Dermis blood vessel endothelial cell (primary cell): Measurements from ENCODE around the gene MRPL14. TPM values are rescaled to one million over a fixed set of nuclear protein-coding genes. Genes with fewer than 3 reads are reported as not detected.
A peak's percentile ranks its signal among the peaks of the same experiment; 100 is the strongest.

Source experiments
- DNase-seq: peaks from one replicate; pipeline ENCODE4 v3.0.0; 2010
- total RNA-seq: library from RNA; depleted of rRNA; stranded (reverse); fragments of >200 nt; gene quantifications from 2 replicates; pipeline ENCODE4 v1.2.3, GENCODE V29; 2014

The MRPL14 gene
- total RNA-seq, 1 donor from 2014 or later = 75.4 TPM

DNA sequence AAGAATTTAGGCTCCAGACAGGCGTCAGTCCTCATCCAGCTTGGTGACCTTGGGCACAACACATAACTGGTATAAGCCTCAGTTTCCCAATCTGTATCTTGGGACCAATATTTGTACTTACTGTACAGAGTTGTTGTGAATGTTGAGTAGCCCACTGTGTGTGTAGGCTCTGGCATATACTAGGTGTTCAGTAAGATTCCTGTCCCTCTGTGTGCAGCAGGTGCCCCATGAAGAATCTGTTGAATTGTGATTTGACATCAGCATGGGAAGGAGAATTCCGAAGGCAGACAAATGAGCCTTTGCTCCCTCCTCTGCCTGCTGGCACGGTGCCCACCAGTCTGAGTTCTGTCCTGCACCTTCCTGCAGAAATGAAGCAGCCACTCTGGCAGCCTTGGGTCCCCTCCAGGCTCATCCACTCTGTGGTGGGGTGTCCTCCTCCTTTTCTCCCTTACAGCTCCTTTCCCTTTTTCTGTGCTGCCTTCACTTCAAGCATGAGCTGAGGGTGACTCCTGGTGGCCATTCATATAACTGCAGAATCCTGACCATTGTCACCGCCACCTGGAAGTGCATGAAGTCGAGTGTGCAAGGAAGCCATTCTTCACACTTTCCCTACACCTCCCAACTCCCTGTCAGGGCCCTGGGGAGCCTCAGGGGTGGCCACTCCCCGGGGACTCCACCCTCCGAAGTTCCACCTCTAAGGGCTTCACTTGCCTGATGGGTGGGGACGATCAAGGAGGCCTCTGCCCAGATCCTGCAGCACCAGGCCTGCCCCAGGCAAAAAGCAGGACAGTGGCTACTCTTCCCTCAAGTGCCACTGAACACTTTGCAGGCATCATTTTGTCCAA lies 48.2 kb downstream of the MRPL14 start:
- peak; percentile 86 for DNase-seq

DNA sequence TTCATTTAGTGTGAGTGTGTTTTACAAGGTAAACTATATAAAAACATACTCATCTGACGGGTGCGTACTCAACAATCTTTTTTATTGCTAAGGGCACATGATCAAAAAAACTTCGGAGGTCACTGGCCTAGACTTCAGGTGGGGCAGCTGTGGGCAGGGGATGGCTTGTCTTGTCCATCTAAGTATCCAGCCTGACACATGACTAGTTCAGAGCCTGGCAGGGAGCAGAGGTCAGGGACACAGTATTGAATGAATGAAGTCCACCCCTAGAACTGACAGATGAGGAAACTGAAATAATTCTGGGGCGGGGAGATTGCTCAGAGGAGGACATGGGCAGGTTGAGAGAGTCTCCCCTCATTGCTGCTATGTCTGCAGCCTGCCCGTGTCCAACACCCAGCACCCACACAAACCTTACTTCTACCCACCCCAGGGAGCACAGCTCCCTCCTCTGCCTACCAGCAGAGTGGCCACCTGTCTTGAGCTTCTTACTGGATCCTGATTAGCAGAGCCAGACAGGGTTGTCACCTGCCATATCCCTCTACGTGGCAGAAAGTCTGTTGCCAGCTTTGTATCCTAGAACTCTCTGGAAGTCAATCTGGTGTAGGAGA lies 48.9 kb downstream of the MRPL14 start:
- DNase-seq = no peak

DNA sequence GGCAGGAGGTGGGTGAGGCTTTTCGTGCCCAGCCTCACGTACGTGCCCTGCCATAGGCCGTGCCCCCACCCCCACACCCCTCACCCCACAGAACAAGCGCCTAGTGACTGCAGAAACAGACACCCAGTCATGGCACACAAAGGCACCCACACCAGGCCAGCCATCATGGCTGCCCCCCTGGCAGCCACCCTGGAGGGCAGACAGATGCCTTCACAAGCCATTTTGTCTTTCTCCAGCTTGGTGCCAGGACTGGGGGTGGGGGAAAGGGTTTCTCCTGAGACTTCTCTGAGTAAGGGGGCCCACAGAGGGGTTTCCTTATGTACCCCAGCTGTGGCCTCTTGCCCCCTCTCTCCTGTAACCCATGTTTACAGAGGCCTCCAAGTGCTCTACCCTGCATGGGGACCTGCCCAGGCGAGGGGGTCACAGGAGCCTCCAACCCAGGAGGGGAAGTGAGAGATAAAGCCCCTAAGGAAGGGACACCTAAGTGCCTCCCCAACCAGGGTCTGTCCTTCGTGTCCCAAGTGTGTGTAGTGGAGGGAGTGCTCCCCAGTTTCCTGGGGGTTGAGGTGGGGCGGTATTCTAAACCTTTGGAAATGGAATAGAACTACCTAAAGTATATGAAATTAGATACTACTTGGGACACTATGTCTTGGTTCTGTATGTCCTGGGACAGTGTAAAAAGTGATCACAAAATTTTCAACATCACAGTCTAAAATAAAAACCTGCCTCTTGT lies 49.9 kb downstream of the MRPL14 start:
- no peak for DNase-seq

DNA sequence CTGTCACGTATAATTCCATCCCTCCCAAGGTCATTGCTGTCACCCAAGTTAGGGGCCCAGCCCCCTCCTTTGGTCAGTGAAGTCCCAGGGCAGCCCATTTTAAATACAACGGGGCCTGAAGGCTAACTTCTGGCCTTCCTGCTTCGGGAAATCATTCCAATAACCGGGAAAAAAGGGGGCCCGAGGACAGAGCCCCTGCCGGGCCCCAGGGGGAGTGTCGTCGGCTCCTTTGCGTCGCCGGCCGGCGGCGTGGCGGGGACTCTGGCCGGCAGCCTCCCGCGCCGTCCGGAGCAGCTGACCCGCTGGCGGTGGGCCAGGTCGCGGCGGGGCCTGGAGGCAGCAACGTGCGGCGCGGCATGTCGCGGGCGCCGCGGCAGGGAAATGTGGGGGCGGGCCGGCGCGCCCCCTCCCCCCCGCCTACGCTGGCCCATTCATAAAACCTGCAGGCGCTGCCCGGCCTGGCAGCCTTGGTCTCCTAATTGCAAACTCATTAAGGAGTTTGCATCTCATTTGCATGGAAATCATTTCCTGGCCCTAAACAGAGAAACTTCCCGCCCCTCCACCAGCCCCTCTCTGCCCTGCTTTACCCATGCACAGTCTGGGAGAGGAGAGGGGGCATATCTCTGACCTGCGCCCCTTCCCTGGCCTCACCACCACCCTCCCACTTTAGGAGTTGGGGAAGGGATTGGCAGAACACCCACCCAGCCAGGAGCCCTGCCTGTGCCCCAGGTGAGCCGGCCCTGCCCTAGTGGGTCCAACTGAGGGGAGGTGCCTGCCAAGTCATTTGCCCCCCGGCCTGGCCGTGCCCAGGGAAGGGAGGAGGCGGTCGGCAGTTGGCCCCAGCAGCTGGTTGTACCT lies 50.7 kb downstream of the MRPL14 start:
- DNase-seq = peak; percentile 62

DNA sequence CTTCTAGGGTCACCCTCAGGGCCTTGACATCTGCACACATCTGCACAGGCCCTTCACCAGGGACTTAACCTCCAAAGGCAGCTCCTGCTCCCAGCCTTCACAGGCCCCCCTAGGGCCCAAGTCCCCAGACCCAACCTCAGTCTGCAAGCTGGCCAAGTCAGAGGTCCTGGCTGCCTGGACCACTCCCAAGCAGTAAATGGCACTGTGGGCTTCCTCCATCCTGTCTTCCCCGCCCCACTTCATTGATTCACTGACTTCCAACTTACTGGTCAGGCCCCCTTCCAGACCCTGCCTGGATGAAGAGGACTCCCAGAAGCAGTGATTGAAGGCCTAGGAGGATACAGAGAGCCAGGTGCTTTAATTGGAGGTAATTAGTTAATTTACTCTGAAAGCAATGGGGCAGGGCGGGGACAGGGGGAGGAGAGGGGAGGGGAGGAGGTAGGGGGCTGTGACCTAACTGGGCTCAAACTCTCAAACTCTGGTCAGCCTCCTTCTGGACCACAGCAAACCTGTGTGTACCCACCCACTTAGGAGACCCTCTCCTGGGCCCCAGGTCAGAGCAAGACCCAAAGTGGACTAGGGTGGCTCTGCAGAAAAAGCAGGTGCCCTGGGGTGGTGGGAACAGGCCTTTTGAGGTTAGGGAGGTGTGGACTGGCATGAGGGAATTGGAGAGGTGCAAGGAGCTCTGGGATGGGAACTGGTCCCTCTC lies 51.5 kb downstream of the MRPL14 start:
- no peak for DNase-seq

DNA sequence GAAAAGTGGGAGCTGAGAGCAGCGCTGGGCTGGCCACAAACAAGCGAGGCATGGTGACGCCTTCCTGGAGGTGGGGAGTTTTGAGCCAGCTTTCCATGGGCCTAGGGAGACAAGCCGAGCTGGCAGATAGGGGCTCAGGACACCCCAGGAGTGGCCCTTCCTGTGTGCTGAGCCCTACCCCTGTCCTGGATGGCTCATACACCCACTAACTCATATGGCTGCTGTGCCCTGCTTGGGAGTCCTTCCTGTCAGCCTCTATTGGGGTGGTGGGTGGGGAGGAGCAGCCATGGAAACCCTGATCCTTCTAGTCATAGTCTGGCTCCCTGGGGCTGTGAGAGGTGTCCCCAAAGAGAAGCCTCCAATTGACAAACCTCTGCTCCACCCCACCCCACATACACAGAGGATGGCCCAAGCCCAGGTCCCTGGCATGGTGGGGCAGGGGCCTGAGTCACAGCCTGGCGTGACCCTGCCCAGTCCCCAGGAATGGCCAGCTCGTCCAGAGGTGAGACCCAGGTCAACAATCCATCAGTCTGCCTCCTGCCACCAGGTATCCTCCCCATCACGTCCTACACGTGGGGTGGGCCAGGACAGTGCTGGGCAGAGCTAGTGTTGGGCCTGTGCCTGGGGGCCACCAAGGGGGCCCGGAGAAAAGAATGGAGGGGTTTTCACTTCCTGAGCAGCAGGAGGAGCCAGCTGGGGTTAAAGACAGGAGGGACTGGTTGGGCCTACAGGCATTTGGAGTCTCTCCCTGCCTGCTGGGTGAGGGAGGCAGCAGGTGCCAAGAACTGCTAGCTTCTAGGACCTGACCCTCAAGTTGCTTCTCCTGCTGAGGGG lies 52.2 kb downstream of the MRPL14 start:
- DNase-seq = no peak

DNA sequence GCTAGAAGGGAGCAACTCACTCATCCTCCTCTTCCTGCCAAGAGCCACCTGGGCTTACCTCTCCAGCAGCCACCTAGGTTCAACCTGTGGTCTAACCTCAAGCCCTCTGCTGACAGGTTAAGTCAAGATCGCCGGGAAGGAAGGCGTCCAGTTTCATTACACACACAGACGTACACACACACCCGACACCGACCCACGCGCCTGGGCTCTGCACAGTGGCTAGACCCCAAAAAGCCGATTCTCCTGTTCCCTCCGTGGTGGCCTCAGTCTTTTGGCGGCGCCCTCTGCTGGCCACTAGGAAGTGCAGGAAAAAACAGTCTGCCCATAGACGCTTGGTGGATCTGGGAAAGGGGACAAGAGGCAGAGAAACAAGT lies 52.8 kb downstream of the MRPL14 start:
- DNase-seq = peak; percentile 83

DNA sequence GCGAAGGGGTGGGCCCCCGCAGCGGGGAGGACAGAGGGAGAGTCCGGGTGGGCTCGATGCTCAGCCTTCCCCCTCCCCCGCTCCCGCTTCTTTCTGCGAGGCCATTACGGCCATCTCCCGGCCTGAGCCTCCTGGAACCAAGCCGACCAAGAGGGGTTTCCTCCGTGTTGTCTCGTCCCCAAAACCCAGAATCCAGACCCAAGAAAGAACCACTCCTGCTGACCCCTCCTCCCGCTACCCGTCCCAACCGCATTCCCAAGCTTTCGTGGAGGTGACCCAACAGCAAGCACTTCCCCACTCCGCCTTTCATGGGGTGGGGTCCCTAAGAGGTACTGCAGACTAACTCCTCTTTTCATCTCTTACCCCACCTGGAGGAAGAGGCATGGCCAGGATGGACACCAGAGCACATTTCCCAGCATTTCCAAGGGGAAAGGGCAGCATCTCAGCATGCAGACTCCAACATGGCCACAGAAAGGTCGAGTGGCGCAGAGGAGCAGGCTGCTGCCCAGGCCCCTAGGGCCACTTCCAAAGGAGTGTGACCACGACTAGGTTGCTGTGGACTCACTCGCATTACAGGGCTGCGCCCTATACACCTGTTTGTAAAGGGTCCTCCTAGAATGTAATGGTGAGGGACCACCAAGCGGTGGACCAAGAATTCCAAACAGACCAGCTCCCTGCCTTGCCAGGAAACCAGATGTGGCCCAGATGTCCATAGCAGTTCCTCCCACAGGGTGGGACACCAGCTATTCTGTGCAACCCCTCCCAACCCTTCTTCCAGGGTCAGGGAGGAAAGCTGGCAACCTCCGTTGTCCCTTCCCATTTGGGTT lies 53.4 kb downstream of the MRPL14 start:
- DNase-seq = peak; percentile 31

DNA sequence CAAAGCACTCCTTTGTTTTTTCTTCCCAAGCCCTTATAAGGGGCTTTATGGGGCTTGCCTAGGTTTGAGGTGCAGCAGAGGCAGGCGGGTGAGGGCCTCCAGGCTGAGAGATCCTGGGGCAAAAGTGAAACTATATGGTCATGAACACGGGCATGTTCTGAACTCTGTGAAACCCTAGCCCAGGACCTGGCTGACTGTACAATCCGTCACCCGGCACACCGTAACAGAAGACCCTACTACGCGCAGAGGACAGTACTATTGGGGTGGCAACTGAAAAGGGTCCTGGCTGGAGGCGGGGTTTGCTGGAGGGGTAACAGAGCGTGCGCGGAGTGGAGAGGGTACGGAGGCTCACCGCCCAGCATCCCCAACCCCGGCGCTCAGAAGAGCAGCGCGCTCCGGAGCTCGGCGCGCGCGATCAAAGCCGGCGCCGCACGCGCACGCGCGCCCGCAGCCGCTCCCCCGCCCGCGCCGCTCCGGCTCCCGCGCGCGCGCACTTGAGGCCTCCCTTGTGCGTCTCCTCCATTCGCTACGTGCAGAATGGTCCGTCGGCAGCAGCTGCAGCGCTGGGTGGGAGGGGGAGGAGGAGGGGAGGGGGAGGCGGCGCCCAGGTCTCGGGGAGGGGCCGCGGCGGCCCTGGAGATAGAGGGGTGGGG lies 54.2 kb downstream of the MRPL14 start:
- DNase-seq = peak; percentile 82

DNA sequence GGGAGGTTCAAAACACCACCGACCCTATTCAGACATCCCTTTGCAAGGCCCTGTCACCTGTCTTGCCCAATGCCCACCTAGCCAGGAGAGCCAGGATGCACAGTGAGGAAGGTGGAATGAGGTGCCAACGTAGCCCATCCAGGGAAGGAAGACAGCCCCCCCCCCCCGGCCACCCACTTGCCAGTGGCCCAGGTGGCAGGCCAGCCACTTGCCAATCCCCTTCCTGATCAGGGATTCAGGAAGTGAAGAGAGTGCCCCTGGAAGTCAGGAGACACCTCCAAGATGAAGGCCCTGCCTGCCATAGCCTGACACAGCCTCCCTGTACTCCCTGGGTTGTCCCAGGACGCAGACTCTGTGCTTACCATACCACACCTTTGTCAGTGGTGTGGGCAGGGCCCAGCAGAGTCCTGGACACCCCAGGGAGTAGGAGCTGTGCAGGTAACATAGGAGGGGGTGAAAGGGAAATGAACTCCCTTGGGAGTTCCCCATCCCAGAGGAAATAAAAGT lies 54.7 kb downstream of the MRPL14 start:
- DNase-seq = no peak

DNA sequence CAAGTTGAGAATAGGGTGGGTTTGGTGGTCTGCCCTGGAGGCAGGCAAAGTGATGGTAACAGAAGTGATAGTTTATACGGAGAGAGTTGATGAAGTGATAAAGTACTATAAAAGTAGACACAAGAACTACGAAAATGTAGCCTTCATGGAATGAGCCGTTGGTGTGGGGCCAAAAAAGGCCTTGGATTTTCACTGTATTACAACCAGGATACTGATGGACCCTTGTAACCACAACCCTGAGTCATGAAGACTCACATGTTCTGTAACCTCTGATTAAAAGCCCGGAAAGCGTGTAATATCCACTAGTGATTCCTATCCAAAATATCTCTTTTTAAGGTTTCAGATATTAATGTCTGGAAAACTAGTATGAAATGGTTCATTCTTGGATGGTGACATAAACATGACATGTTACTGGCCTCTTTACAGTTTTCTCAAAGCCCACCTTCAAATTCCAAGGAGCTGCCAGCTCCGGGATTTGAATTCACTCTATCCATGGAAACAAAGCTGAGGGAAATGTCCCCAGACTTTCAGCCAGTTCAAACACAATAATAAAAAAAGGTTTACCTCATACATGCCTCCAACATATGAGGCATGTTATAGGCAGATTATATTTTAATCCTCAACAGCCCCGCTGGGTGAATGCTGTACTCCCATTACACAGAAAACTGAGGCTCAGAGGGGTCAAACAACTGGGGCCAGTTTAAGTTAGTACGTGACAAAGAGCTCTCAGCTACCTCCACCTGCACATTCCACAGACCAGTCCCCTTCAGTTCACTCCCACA lies 55.4 kb downstream of the MRPL14 start:
- peak; percentile 70 for DNase-seq

DNA sequence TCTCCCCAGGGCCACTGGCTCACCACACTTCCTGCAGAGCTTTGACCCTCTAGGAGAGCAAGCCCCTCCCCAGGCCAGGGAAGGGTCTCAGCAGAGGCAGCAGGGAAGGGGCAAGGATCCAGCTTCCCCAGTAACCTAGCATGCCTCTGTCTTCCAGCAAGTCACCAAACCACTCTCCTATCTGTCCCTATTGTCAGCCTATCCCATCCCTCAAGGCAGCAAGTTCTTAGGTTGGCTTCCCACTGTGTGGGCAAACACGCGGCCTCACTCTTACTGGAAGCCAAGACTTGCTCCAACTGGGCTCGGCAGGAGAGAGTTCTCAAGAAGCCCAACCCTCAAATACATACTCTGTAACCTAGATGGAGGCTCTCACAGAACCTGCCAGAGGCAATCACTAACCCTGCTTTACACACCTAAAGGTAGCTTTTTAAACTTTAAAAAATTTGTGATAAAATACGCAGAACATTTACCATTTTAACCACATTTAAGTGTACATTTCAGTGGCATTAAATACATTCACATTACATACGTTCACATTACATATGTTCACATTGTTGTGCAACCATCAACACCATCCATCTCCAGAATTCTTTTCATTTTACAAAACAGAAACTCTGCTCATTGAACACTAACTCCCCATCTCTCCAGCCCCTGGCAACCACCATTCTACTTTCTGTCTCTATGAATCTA lies 58.5 kb downstream of the MRPL14 start:
- no peak for DNase-seq

DNA sequence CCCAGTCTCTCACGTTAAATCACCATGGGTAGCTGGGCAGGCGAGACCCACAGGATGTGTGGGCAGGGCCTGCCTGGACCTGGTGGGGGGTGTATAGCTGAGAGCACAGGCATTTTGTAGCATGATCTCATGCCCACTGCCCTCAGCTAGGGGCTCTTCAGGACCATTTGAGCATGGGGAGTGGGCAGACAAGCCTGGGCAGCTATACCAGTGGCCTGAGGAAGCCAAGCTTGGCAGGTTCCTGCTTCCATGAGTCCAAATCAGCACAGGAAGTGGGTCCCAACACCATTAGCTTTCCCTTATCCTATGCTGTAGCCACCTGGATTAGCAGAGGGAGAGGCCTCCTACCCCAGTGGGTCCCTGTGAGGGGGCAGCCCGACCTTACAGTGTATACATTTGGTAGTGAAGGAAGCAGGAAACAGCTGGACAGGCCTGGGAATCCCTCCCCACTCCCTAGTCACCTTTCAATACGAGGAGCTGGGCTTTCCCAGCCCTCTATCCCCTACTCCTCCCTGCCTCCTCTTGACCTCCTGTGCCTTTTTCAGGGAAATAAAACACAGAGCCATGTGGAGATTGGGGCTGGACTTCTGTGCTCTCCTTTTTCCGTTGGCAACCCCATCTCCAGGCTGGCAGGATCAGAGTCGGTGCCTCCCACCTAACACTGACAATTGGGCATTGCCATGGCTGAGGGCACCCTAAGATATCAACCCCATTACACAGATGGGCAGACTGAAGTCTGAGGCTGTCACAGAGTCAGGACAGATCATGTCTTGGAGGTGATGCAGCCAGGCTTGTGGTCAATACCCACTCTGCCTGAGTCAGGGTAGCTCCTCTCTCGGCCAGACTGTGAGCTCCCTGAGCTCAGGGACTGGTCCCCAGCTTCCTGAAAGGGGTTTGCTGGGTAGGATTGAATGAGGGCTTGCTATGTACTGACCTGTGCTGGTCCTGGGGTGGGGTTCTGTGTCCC lies 59.8 kb downstream of the MRPL14 start:
- DNase-seq = peak; percentile 91

DNA sequence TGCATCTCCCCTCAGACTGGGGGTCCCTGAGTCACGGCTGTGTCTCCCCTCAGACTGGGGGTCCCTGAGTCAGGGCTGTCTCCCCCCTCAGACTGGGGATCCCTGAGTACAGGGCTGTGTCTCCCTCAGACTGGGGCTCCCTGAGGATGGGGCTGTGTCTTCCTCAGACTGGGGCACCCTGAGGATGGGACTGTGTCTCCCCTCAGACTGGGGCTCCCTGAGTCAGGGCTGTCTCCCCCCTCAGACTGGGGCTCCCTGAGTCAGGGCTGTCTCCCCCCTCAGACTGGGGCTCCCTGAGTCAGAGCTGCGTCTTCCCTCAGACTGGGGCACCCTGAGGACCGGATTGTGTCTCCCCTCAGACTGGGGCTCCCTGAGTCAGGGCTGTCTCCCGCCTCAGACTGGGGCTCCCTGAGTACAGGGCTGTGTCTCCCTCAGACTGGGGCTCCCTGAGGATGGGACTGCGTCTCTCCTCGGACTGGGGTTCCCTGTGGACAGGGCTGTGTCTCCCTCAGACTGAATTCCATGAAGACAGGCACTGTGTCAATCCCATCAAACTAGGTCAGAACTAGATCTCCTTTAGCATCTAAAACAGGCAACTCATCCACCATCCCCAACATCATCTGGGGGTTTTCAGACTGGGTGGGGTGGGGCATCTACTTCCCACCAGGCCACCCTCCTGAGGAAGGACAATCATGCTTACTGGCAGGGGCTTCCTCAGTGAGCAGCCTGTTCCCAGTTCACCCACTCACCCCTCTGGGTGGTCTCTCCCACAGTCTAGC lies 60.7 kb downstream of the MRPL14 start:
- DNase-seq = no peak

DNA sequence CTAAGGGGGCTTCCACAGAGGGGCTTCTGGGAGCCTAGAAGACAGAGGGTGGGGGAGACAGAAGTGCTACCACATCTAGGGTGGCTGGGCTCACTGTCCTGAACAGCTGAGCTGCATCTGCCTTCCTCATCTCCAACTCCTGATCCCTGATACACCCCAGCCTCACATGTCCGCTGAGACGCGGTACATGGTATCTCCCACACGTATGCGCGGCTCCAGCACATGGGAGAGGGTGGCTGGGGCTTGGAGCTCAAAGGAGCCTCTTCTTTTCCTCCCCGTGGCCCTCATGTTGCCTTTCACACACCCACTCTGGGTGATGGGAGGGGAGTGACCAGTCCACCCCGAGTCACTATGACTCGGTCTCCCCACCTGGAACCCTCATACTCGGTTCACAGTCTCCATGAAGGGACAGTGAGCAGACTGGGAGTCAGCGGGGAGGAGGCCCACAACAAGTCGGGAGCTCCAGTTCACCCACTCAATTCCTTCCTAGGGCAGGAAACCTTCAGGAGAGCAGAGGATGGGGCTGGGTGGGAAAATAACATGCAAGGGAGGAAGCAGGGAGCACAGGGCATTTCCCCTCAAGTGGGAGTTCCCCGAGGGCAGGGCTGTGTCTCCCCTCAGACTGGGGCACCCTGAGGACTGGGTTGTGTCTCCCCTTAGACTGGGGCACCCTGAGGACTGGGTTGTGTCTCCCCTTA lies 61.7 kb downstream of the MRPL14 start:
- peak; percentile 69 for DNase-seq
